ENCODE data around the gene LIPC.

GRCh38 chr15:58537033-58537432 is 105.2 kb downstream of the LIPC start:
- no peak for TF ChIP-seq GATA2 (IDR thresholded peaks at IDR 0.05; ENCODE audit: low read depth, low read length)
- TF ChIP-seq GATA3 (IDR thresholded peaks at IDR 0.05; ENCODE audit: low read depth, low read length), result no peak
